ENCODE results near the gene EPDR1. TPM values are rescaled to one million over a fixed set of nuclear protein-coding genes. Genes with fewer than 3 reads are reported as not detected.

EPDR1 gene
- total RNA-seq, 3 donors from 2014 or later (not counting 1 experiment from before 2014, with no cell fraction given): 1.4 to 2.1 (median 2.0) TPM

DNA sequence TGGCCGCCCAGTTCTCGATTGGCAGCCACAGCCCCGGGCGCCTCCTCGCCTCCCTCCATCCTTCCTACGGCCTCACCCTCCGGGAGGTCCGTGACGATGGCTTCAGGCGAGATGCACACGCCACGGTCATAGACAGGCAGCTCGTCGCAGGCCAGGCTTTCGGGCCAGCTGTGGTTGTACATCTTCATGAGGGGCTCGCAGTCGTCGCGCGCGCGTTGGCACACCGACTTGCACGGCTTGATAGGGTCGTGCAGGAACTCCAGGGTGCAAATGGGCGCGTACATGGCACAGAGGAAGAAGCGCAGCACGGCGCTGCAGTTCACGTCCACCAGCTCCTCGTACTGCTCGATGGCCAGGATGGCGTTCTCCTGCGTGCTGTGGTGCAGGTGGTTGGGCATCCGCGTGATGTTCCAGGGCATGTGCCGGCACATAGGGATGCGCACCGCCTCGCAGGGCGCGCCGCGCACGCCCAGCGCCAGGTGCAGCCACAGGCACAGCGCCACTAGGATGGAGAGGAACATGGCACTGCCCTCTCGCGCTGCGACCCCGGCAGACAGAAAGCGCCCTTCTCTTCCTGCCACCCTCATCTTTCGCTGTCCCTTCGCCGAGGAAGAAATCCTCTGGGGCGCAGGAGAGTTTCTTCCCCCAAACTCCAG lies 4.3 kb upstream of the EPDR1 start:
- Mint-ChIP-seq H3K27me3 (ENCODE audit: low read depth in 2 of 2) (peaks cover 29 to 73% of the 10 kb centered on the region in 2 donors), H3K4me3 (peak overlapping the region; percentile 67), H3K4me1 (peaks cover 24 to 26% of the 10 kb centered on the region in 2 donors), H3K9me3 (no peaks in the 10 kb centered on the region), H3K27ac (no peak overlapping the region), H3K36me3 (no peaks in the 10 kb centered on the region)
- TF ChIP-seq CTCF (IDR thresholded peaks at IDR 0.05): no peak
- Histone ChIP-seq H3K27ac (ENCODE audit: low read length) (no peak overlapping the region), H3K4me3 (ENCODE audit: low read length) (no peak overlapping the region), H3K27me3 (ENCODE audit: control insufficient read depth, insufficient read depth, low read length) (peaks cover 21% of the 10 kb centered on the region), H3K4me1 (ENCODE audit: control insufficient read depth, insufficient read depth, low read length) (peaks cover 23% of the 10 kb centered on the region), H3K9me3 (ENCODE audit: control insufficient read depth, insufficient read depth, low read length) (no peaks in the 10 kb centered on the region), H3K36me3 (ENCODE audit: control insufficient read depth, insufficient read depth, low read length) (no peaks in the 10 kb centered on the region)
- ATAC-seq: no peak
- intact Hi-C loops (cut with micrococcal nuclease): loop anchor here (5.0 kb wide), 1 partner anchor 456 kb away; no protein-coding TSS in a partner anchor
- no peak for DNase-seq
- 5% methylated on average over 57 of the region's 57 CpGs for WGBS (ENCODE audit: insufficient coverage)

DNA sequence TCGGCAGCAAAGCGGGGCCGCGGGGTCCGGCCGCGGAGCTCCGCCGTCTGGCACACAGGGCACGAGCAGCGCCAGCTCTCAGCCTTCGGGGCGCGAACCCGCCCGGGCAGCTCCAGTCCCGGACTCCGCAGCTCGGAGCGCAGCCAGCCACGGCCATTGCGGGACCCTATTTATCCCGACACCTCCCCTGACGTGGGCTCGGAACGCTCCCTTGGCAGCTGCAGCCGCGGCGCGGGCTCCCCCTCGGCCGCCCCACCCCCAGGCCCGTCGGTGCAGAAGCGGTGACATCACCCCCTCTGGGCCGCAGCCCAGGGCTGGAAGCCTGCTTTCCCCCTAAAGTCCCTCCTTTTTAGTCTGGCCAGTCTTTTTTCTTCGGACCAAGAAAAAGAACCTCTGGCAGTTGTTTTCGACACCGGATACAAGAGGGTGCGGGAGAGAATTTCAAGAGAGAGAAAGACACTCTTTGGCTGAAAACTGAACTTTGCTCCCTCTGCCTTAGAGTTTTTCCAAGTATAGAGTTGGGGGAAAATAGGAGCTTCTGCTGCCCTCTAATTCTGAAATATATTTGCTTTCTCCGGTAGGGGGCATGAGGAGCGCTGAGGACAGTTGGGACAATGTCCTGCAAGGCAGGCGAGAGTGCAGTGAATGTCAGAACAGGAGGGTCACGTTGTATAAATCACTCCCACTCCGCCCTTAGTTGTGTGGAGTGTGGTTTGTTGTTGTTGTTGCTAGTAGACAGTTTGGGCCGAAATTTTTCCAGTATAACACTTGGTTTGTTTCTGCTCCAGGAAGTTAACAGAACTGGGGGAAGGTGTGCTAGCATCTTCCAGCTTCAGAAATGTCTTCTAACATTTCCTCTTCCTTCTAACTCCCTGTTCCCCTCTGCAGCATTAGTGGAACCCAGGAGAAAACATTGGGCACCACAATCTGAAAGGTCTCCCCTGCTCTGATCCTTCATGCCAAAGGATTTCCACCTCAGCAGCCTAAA lies 3.5 kb upstream of the EPDR1 start, which contains the start of gene SFRP4:
Gene SFRP4 (minus strand): TSS at position 145 of the 988 bp plus-strand sequence. CDS start 280 bp downstream, outside the sequence.
- Histone ChIP-seq H3K27me3 (ENCODE audit: control insufficient read depth, insufficient read depth, low read length) (peaks cover 20% of the 10 kb centered on the region), H3K27ac (ENCODE audit: low read length) (no peak within 1 kb of the TSS), H3K9me3 (ENCODE audit: control insufficient read depth, insufficient read depth, low read length) (no peaks in the 10 kb centered on the region), H3K4me3 (ENCODE audit: low read length) (no peak within 1 kb of the TSS), H3K4me1 (ENCODE audit: control insufficient read depth, insufficient read depth, low read length) (peaks cover 26% of the 10 kb centered on the region), H3K36me3 (ENCODE audit: control insufficient read depth, insufficient read depth, low read length) (no peaks in the 10 kb centered on the region)
- TF ChIP-seq CTCF (IDR thresholded peaks at IDR 0.05): peak; percentile 61
- ATAC-seq: peak in 2 of 3 donors; percentile 25 to 38
- intact Hi-C loops (cut with micrococcal nuclease): loop anchor here (5.0 kb wide), 1 partner anchor 455 kb away; no protein-coding TSS in a partner anchor
- Mint-ChIP-seq H3K9me3 (no peaks in the 10 kb centered on the region), H3K4me3 (peak within 1 kb of the TSS; percentile 67), H3K36me3 (no peaks in the 10 kb centered on the region), H3K27ac (no peak within 1 kb of the TSS), H3K27me3 (ENCODE audit: low read depth in 2 of 2) (peaks cover 27 to 70% of the 10 kb centered on the region in 2 donors), H3K4me1 (peaks cover 28 to 29% of the 10 kb centered on the region in 2 donors)
- under 1% methylated on average over 46 of the region's 46 CpGs for WGBS (ENCODE audit: insufficient coverage)
- peak; percentile 16 to 21 for DNase-seq

DNA sequence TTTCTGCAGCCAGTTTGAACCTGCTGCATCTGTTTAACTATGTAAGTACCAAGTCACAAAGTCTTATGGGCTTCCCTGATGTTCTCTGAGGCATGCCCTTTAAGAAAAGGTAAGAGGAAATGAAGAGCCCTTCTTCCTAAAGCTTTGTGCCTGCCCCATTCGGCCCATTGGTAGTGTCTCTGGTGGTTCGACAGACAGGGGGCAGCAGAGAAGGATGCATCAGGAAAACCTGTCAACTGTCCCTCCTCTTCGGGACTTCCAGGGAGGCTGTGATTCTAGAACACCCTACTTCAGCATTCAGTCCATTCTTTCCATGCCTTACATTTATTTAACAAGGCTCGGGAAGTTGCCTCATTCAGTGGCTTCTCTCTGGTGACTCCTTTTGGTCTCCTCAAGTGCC lies 1.9 kb upstream of the EPDR1 start:
- H3K36me3 Mint-ChIP-seq: no peaks in the 10 kb centered on the region
- peaks cover 29 to 32% of the 10 kb centered on the region in 2 donors for H3K4me1 Mint-ChIP-seq
- DNase-seq (no peak), ATAC-seq (no peak)
- no peaks in the 10 kb centered on the region for H3K9me3 ChIP-seq (ENCODE audit: control insufficient read depth, insufficient read depth, low read length)
- WGBS (ENCODE audit: insufficient coverage): 64% methylated on average over 4 of the region's 4 CpGs
- TF ChIP-seq CTCF (IDR thresholded peaks at IDR 0.05): no peak
- H3K27me3 ChIP-seq (ENCODE audit: control insufficient read depth, insufficient read depth, low read length): peaks cover 15% of the 10 kb centered on the region
- peaks cover 28 to 61% of the 10 kb centered on the region in 2 donors for H3K27me3 Mint-ChIP-seq (ENCODE audit: low read depth in 2 of 2)
- H3K4me1 ChIP-seq (ENCODE audit: control insufficient read depth, insufficient read depth, low read length): peaks cover 26% of the 10 kb centered on the region
- no peaks in the 10 kb centered on the region for H3K9me3 Mint-ChIP-seq
- intact Hi-C loops (cut with micrococcal nuclease): loop anchor here (5.0 kb wide), 1 partner anchor 454 kb away; no protein-coding TSS in a partner anchor
- H3K27ac Mint-ChIP-seq: no peak overlapping the region
- no peak overlapping the region for H3K4me3 ChIP-seq (ENCODE audit: low read length)
- no peaks in the 10 kb centered on the region for H3K36me3 ChIP-seq (ENCODE audit: control insufficient read depth, insufficient read depth, low read length)
- H3K27ac ChIP-seq (ENCODE audit: low read length): no peak overlapping the region
- H3K4me3 Mint-ChIP-seq: no peak overlapping the region
